ENCODE measurements around the gene SLC25A42. TPM values are rescaled to one million over a fixed set of nuclear protein-coding genes. Genes with fewer than 3 reads are reported as not detected.

Gene SLC25A42
- total and polyA plus RNA-seq, 2 of the 13 experiments (the other 11 are each of a cell fraction or from before 2014, with no cell fraction given), result 12.8 to 18.3 TPM

GRCh38 chr19:19064098-19064722, 416 bp downstream of the SLC25A42 start:
- POLR2A ChIA-PET, result interaction anchor here (0.9 to 6.5 kb wide), 12 partner anchors 13 to 139 kb away, joined by 3 to 43 read pairs (median 4); partner anchors contain the start of genes BORCS8, NR2C2AP and RFXANK
- intact Hi-C loops (cut with micrococcal nuclease; ENCODE audit: unreplicated experiment), result loop anchor here (5.0 kb wide), 1 partner anchor 53 kb away; no protein-coding TSS in a partner anchor
- TF ChIP-seq REST (IDR thresholded peaks at IDR 0.05; ENCODE audit: borderline replicate concordance in 1 of 2, low read depth in 1 of 2, low read length in 2 of 2), result no peak
- no peak for TF ChIP-seq ZNF124 (CRISPR knock-in tag; IDR thresholded peaks at IDR 0.05)
- no peak for TF ChIP-seq MLLT10 (CRISPR knock-in tag; IDR thresholded peaks at IDR 0.05)
- peak; percentile 3; the same call in 1 of the 2 replicates for TF ChIP-seq ZBTB10 (CRISPR knock-in tag; IDR thresholded peaks at IDR 0.05; ENCODE audit: borderline replicate concordance)
- TF ChIP-seq ZNF451 (CRISPR knock-in tag; IDR thresholded peaks at IDR 0.05), result no peak
- 0 out of 2 replicates have a peak, but pooled peaks have one; percentile 49 for TF ChIP-seq ZNF329 (CRISPR knock-in tag; IDR thresholded peaks at IDR 0.05; ENCODE audit: low read depth)
- no peak for TF ChIP-seq ZNF224 (CRISPR knock-in tag; IDR thresholded peaks at IDR 0.05)
- no peak for TF ChIP-seq CREB1 (IDR thresholded peaks at IDR 0.05)
- no peak for TF ChIP-seq CREB1 (CRISPR knock-in tag; IDR thresholded peaks at IDR 0.05)
- TF ChIP-seq ERF (CRISPR knock-in tag; IDR thresholded peaks at IDR 0.05), result no peak

More at GRCh38 chr19:19064098-19064722, 416 bp downstream of the SLC25A42 start:
- peak; percentile 1; the same call in 2 of the 3 replicates for ATAC-seq
- Histone ChIP-seq H3K27ac (ENCODE audit: extremely low read length, insufficient read depth, low read length) (peak overlapping the region; percentile 50), H3K9ac (ENCODE audit: insufficient read depth, low read depth, low read length) (peak overlapping the region; percentile 67), H3K4me2 (ENCODE audit: low read depth, low read length) (peak overlapping the region; percentile 75), H3K9me3 (ENCODE audit: low read length) (no peaks in the 10 kb centered on the region), H3K4me3 (replicated peaks in 1 of 3; ENCODE audit: insufficient read depth in 1 of 3, low read depth in 2 of 3, low read length in 3 of 3) (peak overlapping the region; percentile 65 to 89 (median 81)), H3K27me3 (ENCODE audit: control insufficient read depth in 1 of 2, insufficient read depth in 2 of 2, low read length in 2 of 2) (no peaks in the 10 kb centered on the region), H3K79me2 (ENCODE audit: insufficient read depth, low read length) (peaks cover 10% of the 10 kb centered on the region), H3K4me1 (ENCODE audit: insufficient read depth, low read length) (peaks cover 65% of the 10 kb centered on the region), H3K36me3 (replicated peaks in 1 of 2; ENCODE audit: control insufficient read depth in 1 of 2, insufficient read depth in 2 of 2, low read length in 2 of 2) (no peaks in the 10 kb centered on the region; a peak in 2 of 5 replicates), H4K20me1 (ENCODE audit: insufficient read depth, low read length) (no peaks in the 10 kb centered on the region), H2AFZ (ENCODE audit: low read length) (no peak overlapping the region)
- in situ Hi-C loops (cut with HindIII; ENCODE audit: extremely low pct_ligation_motif_present, low pct_unique_long_range_greater_than_20kb), result no loop called here
- no TSS peak for BruUV-seq (replicated peaks)
- FAIRE-seq, result no peak
- no peak for DNase-seq (ENCODE audit: low spot score)
- CTCF ChIA-PET (ENCODE audit: low intra/inter-chr PET ratio, low total read pairs), result interaction anchor here (1.2 kb wide), 1 partner anchor 76 kb away, joined by 4 read pairs; no protein-coding TSS in a partner anchor
- 0% methylated on average over 9 of the region's 29 CpGs for WGBS (ENCODE audit: low lambda C conversion rate)

Measured in HepG2 (cell line).